HG02973 (cell line): ENCODE measurements around the gene CYP2B6.
"Not testable (repeated sequence)": the region's sequence is repeated elsewhere in the genome, so short reads cannot be mapped to it uniquely, and the experiment has no call there.

Experiments used
- ATAC-seq: cut with Tn5 transposase; IDR thresholded peaks from one replicate; pipeline ENCODE4 v1.9.1; 2021; ENCODE audit warnings: moderate library complexity; ENCODE audit not compliant: unreplicated experiment

The CYP2B6 gene

DNA sequence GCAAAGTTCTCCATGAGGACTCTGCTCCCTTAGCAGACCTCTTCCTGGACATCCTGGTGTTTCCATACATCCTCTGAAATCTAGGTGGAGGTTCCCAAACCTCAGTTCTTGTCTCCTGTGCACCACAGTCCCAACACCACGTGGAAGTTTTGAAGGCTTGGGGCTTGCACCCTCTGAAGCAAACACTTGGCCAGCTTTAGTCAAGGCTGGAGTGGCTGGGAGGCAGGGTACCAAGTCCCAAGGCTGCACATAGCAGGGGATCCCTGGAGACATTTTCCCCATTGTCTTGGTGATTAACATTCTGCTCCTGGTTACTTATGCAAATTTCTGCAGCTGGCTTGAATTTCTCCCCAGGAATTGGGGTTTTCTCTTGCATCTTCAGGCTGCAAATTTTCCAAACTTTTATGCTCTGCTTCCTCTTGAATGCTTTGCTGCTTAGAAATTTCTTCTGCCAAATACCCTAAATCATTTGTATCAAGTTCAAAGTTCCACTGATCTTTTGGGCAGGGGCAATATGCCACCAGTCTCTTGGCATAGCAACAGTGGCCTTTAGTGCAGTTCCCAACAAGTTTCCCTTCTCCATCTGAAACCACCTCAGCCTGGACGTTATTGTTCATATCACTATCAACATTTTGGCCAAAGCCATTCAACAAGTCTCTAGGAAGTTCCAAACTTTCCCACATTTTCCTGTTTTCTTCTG is 10.2 kb upstream of the CYP2B6 start:
- not testable (repeated sequence) for ATAC-seq

DNA sequence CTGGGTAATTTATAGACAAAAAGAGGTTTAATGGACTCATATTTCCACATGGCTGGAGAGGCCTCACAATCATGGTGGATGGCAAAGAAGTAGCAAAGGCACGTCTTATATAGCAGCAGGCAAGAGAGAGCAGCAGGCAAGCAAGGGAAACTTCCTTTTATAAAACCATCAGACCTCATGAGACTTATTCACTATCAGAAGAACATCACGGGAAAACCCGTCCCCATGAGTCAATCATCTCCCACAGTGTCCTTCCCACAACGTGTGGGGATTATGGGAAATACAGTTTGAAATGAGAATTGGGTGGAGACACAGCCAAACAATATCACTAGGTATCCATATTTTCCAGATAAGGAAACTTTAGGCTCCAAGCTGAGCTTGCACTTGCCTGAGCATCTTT is 9.5 kb upstream of the CYP2B6 start:
- ATAC-seq = no peak

DNA sequence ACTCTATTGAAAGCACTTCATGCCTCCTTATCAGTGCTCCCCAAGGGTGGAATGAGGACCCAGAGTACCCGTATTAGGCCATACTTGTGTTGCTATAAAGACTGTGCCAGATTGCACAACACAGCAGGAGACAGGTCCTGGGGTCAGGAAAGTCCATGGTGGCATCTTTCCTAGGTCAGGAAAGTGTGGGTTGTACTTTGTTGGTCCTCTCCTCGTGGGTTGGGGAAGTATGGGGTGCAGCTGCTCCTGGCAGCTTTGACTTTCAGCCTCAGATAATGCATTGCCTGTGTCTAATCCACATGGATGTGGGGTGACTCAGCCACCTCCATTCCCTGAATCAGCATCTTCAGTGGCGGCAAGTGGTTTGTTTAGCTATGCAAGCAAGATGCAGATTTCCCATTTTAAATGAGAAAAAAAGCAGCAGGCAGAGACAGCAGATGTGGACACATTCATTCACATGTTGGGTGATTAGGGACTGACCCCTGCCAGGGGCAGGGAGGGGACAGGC is 8.4 kb upstream of the CYP2B6 start:
- ATAC-seq = no peak

DNA sequence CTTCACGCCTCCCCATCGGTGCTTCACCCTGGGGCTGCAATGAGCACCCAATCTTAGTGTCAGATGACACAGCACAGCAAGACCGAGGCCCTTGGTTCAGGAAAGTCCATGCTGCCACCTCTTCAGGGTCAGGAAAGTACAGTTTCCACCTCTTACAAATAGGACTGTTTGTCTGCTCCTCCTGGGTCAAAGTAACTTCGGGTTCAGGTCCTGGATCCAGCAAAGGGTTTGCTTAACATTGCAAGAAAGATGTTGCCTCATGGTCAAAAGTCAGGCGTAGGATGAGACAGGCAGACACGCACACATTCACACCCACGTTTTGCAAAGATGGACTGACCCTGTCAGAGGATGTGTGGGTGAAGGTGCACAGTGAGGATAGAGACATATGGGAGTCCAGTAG is 1.6 kb upstream of the CYP2B6 start:
- no peak for ATAC-seq

DNA sequence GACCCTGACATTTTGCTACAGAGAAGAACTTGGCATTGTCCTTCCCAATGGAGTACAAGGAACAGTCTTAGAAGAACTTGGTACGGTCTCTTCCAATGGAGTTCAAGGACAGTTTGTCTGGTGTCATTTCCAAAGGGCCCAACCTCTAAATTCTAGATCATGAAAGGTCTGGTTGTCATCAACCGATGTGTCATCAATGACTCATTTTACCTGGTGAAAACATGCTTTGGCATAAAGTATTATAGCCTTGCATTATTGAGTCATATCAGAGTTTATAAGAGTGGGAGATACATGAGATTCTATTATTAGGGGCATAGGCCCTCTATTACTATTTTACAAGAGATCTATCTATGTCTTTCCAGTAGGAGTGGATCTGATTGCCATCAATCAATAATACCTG is 4.3 kb downstream of the CYP2B6 start:
- no peak for ATAC-seq

DNA sequence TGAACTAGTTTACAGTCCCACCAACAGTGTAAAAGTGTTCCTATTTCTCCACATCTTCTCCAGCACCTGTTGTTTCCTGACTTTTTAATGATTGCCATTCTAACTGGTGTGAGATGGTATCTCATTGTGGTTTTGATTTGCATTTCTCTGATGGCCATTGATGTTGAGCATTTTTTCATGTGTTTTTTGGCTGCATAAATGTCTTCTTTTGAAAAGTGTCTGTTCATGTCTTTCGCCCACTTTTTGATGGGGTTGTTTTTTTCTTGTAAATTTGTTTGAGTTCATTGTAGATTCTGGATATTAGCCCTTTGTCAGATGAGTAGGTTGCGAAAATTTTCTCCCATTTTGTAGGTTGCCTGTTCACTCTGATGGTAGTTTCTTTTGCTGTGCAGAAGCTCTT is 7.9 kb downstream of the CYP2B6 start:
- ATAC-seq = not testable (repeated sequence)

DNA sequence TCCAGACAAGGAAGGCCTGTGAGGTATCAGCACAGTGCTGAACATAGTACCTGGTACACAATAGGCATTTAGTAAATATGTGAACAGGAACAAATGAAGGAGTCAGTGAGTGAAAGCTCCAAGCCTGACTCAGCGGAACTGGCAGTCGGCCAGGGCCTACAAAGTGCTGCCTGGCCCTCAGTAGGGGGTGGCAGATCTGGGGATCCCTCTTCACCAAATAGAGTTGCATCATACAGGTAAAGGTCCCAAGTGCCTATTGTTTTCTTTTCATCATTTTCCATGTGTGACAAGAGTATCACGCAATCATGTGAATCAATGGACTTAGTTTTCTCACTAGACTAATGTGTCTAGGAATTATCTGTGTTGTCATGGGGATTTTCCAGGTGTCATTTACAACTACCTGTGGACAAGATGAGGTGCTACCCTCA is 9.2 kb downstream of the CYP2B6 start:
- ATAC-seq = no peak

DNA sequence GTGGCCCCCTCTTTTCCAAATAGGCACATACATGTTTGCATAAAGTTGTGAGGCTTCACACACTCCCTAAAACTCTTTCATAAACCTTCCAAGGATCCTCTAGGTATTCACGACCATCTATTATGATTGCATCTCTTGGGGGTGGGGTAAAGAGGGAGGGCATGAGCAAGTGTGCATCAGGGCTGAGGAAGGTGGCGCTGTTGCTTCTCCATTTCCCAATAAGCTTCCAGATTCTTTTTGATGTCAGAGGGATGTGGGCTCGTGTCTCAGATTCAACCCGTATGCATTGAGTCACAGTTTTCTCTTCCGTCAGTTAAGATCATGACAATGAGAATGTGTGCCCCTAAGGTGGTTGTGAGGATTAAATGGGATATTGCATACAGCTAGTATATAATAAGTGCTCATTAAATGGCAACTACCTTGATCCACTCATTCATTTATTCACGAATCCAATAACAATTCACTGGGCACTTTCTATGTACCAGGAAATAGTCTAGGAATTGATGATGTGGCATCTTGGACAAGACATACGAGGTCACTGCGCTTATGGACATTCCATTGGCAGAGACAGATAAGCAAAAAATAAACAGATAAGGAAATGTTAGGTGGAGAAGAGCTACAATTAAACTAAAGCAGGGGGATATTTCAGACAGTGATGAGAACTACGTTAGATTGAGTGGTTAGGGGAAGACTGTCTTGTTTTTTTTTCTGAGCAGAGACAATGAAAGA is 10.3 kb downstream of the CYP2B6 start:
- ATAC-seq = no peak

DNA sequence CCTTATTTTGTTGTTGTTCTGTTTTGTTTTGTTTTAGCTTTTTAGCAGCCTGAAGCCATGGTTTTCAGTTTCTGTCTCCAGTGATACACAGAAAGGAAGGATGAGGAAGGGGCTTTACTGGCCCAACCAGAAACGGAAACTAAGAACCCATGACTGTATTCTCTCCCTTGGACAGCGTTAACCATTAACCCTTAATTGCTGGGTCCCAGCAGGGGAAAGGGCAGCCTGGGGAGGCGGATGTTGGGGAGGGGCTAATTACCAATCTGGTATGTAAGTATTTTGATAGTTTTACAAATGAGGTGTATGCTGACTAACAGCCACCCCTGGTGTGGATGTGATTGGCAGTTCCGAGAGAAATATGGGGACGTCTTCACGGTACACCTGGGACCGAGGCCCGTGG is 12.6 kb downstream of the CYP2B6 start:
- not testable (repeated sequence) for ATAC-seq

DNA sequence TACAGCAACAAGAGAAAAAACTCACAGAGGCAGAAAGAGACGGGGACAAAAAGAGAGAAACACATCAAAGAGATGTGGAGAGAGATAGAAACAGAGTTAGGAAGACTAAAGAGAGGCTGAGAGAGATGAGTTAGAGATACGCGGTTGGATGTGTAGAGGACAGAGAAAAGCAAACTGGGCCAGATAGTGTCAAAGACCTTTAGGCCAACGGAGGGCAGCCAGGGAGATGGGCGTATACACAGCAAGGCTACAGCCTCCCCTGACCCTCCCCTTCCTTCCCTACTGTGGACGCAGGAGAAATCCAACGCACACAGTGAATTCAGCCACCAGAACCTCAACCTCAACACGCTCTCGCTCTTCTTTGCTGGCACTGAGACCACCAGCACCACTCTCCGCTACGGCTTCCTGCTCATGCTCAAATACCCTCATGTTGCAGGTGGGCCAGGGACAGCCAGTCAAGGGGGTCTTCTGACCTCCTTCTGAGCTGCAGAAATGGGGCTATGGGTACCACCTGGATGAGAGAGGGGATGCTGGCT is 18.7 kb downstream of the CYP2B6 start:
- ATAC-seq = no peak

DNA sequence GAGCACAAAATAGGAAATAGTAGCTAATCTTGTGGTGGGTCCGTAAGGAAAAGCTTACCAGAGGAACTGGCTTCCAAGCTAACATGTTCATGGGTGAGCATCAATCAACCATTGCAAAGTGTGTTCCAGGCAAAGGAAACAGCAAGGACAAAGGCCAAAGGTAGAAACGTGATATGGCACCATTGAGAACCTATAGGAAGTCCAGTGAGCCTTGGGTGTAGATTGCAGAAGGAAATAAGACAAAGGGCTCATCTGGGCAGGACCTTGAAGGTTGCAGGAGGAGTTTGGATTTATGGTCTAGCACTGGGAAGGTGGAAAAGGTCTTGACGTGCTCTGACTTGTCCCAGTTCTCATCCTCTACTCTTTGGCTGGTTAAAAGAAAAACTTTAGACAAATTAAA is 22.3 kb downstream of the CYP2B6 start:
- ATAC-seq = no peak

DNA sequence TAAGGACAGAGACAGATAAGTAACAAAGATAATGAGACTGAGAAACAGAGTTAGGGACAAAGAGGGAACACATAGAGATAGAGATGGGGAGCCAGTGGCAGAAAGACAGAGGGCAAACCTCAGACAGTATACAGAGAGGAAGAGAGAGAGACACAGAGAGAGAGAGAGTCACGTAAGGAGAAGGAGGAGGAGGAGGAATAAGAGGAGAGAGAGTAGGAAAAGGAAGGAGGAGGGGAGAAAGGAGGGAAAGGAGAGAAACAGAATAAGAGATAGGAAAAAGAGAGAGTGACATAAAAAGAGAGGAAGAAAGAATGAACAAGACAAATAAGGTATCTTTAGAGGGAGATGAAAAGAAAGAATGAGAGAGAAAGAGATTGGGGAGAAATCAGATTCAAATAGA is 23.6 kb downstream of the CYP2B6 start:
- no peak for ATAC-seq

DNA sequence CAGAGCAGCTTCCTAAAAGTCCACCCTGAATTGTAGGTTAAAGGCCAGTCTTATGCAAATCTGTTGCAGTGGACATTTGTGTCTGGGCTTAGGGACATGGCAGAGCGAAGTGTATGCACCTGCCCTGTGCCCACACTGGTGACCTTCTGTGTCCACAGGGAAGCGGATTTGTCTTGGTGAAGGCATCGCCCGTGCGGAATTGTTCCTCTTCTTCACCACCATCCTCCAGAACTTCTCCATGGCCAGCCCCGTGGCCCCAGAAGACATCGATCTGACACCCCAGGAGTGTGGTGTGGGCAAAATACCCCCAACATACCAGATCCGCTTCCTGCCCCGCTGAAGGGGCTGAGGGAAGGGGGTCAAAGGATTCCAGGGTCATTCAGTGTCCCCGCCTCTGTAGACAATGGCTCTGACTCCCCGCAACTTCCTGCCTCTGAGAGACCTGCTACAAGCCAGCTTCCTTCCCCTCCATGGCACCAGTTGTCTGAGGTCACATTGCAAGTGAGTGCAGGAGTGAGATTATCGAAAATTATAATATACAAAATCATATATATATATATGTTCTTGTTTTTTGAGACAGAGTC is 25.5 kb downstream of the CYP2B6 start:
- ATAC-seq = no peak

DNA sequence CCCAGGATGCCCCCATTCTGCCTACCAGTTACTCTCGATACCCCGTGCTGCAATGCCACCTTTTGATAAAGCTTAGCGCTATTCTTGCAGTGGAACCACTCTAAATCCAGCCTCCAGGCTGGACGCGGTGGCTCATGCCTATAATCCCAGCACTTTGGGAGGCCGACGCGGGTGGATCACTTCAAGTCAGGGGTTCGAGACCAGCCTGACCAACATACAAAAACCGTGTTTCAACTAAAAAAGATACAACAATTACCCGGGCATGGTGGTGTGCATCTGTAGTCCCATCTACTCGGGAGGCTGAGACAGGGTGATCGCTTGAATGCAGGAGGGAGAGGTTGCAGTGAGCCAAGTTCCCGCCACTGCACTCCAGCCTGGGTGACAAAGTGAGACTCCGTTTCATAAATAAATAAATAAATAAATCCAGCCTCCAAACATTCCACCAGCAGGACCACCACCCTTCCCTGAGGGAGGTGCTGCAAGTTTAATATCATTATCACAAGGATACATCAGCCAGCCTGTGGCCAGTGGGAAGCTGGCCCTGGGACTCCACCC is 27.7 kb downstream of the CYP2B6 start:
- ATAC-seq = no peak

DNA sequence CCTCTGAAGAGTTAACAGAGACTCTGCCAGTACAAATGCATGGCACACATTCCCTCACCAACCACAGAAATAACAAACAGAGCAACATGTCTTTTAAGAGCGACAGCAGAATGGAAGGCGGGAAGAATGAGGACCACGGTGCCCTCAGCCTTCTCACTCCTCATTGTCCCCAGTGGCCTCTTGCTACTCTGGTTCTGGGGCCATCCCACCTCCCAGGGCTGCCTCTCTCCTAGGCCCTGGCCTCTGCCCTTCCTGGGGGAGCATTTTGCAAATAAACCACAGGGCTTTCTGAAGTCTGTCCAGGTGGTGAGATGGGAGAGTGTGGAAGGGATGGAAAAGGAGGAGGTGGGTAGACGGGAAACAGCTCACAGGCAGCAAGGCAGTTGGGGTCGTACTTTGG is 28.3 kb downstream of the CYP2B6 start:
- no peak for ATAC-seq

DNA sequence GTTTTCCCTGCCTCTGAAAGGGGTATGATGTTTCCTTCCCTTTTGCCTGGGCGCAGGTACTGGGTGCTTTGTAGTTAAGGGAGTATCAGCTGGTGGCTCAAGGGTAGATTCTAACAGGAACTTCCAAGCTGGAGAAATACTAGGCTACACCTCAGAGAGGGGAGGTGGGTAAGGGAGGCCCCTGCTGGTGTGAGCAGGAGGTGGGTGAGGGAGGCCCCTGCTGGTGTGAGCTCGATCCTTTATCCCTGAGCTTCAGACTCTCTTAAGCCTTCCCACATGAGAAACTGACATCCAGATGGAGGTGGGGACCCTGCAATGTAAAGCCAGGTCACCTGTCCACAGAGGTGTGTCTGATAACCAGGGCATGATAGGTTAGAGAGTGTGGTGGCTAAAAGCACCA is 32.1 kb downstream of the CYP2B6 start:
- no peak for ATAC-seq

DNA sequence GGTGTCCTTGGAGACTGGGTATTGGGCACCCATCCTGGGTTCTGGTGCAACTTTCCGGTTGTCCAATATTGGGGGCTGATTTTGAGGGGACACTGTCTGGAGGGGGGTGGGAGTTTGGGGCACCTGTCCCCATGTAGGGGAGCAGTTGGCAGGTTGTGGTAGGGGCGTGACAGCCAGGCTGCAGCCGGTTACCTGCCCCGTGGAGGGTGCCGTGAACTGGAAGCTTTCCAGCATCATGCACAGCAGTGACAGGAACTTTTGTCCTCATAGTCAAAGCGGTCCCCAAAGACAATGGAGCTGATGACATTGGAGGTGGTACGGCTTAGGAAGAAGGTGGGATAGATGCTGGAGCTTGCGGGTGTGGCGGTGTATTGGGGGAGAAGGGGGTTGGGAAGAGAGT is 34.3 kb downstream of the CYP2B6 start:
- ATAC-seq = no peak

DNA sequence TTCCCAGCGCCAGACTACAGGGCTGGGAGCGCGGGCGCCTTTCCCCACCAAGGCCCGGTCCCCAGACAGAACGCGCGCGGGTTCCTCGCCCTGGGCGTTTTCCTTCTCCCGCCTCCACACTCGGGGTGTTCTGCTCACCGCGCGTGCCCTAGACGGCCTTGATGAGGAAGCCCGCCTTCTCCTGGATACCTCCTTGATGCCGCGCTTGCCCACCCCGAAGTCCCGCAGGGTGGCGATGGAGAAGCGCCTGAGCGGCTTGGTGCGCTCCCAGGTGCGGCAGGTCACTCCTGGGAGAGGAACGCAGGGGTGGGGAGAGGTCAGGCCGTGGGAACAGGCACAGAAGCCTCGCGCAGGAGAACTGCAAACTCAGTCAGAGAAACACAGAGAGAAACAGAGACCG is 34.8 kb downstream of the CYP2B6 start:
- ATAC-seq = no peak

DNA sequence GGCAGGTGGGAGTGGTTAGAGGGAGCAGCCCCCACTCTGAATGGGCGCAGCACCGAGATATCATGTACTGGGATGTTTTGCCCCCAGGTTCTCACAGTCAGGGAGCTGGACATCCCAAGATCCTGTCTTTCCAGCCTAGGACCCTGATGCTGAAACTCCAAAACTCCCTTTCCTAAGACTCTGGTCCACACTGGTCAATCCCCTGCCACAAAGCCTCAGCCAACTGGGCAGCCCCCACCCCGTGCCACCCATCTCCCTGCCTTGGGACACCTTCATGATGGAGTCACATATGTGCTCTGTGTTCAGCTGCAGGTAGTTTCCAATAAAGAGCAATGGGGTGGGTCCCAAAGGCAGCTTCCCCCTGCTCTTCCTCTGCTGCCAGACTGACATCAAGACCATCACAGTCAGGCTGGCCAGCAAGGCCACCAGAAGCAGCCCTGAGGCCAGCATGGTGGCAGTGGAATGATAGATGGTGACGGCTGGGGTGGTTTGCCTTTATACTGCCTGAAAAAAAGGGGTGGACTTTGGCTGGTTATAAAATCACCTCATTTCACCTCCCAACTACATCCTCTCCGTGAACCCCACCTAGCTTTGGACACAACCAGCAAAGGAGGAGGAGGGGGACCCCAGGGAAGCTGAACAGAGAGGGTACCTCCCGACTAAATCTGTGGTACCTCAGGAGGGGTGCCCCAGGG is 36.3 kb downstream of the CYP2B6 start:
- ATAC-seq = no peak

DNA sequence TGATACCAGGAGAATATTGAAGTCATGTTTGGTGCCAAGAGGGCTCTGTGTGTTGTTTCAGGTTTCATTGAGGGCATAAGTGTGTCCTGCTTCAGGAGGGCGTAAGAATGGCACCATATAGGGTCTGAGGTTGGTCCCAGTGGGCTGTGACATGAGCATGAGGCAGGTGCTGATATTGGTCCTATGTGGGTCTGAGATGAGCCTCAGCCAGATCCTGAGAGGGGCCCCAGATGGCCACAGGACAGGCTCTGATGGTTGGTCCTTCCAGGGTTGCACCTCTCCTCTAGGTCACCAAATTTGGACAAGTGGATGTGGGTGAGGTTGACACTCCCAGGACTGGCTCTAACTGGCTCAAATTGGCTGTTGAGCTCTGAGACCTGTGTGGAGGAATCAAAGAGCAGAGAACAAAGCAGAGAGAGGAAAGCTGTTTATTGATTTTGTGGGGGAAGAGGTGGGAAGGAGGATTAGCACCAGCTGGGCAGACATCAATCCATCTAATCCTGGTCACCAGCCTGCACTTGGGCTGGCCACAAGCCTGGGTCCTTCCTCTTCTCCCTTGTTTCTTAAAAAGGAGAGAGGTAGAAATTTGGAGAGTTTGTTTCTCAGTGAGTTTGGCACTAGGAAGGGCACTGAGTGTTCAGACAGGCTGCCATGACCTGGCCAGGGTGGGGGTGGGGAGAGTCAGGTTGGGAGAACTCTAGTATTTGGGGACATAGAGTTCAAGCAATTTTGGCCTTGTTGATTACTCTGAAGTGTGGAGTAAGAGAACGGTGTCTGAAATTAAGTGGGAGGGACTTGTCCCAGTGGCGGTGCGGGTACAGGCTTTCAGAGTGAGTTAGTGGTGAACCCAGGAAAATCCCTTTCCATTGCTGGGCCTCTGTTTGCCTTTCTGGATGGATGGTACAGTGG is 38.7 kb downstream of the CYP2B6 start:
- ATAC-seq = no peak
